CD4-positive, alpha-beta T cell (primary cell): Measurements from ENCODE around the gene PRMT7. TPM values are rescaled to one million over a fixed set of nuclear protein-coding genes. Genes with fewer than 3 reads are reported as not detected.

ENCODE experiments used
- ATAC-seq: fragments of 200-7000 bp; cut with Tn5 transposase; one replicate; pipeline ENCODE4 v1.10.0; 2022; ENCODE audit warnings: mild to moderate bottlenecking; ENCODE audit not compliant: poor library complexity
- CTCF ChIA-PET: fragments of 350-600 bp; sonication (Branson Sonifier 250); formaldehyde crosslinking; loops from one replicate; lab custom pipeline; 2021; ENCODE audit warnings: antibody characterized with exemption, inconsistent platforms; lab: Charles Lee
- POLR2A ChIA-PET: fragments of 350-600 bp; sonication (Branson Sonifier 250); formaldehyde crosslinking; loops from one replicate; lab custom pipeline; 2021; ENCODE audit warnings: antibody characterized with exemption, inconsistent platforms; lab: Charles Lee
- DNase-seq, 14 experiments: peaks; one replicate each; pipeline ENCODE4 v3.0.0-alpha.2; 2013 to 2020; ENCODE audit warnings: mixed read lengths in 2 of 14
- H3K27ac ChIP-seq, 2 donors: one replicate each; pipeline versions ENCODE4 v1.5.1 to v1.7.0; 2013; ENCODE audit warnings: low read length in 2 of 2, low read depth in 1 of 2, mild to moderate bottlenecking in 1 of 2
- H3K27me3 ChIP-seq, 2 experiments: 1 replicate in 1 of 2; 2 replicates in 1 of 2; pipeline versions ENCODE4 v1.6.1 to v1.7.0; 2013; ENCODE audit warnings: low read length in 2 of 2, control low read depth in 1 of 2, mild to moderate bottlenecking in 1 of 2, moderate library complexity in 1 of 2; ENCODE audit not compliant: insufficient read depth in 2 of 2, control insufficient read depth in 1 of 2
- H3K36me3 ChIP-seq: one replicate; pipeline ENCODE4 v1.6.1; 2013; ENCODE audit warnings: low read length, control low read depth; ENCODE audit not compliant: insufficient read depth
- H3K4me1 ChIP-seq: one replicate; pipeline ENCODE4 v1.6.1; 2013; ENCODE audit warnings: low read length, control low read depth; ENCODE audit not compliant: insufficient read depth
- H3K4me3 ChIP-seq: one replicate; pipeline ENCODE4 v1.5.1; 2013; ENCODE audit warnings: mild to moderate bottlenecking, low read length, moderate library complexity
- H3K9me3 ChIP-seq, 2 experiments: 1 replicate in 1 of 2; 2 replicates in 1 of 2; pipeline versions ENCODE4 v1.6.1 to v1.7.0; 2013; ENCODE audit warnings: low read length in 2 of 2, mild to moderate bottlenecking in 2 of 2, control low read depth in 1 of 2, moderate library complexity in 1 of 2; ENCODE audit not compliant: control insufficient read depth in 1 of 2, insufficient read depth in 1 of 2
- H3K27ac Mint-ChIP-seq: one replicate; pipeline ENCODE4 v1.8.0; 2020; ENCODE audit warnings: mixed read lengths
- H3K27me3 Mint-ChIP-seq: one replicate; pipeline ENCODE4 v1.8.0; 2021; ENCODE audit warnings: mixed read lengths
- H3K36me3 Mint-ChIP-seq: one replicate; pipeline ENCODE4 v1.8.0; 2021; ENCODE audit warnings: low read depth, mixed read lengths
- H3K4me1 Mint-ChIP-seq: one replicate; pipeline ENCODE4 v1.8.0; 2021; ENCODE audit warnings: low read depth, mixed read lengths
- H3K4me3 Mint-ChIP-seq: one replicate; pipeline ENCODE4 v1.8.0; 2020; ENCODE audit warnings: mild to moderate bottlenecking, mixed read lengths
- H3K9me3 Mint-ChIP-seq: one replicate; pipeline ENCODE4 v1.8.0; 2020; ENCODE audit warnings: mixed read lengths
- CTCF ChIP-seq: fragments of 200-600 bp; IDR thresholded peaks from one replicate; pipeline ENCODE4 v1.8.0; 2022; ENCODE audit warnings: antibody characterized with exemption, mild to moderate bottlenecking
- intact Hi-C, 2 experiments: fragments of 100-400 bp; cut with DNase I in 1 of 2; cut with micrococcal nuclease in 1 of 2; formaldehyde crosslinking; loops; one replicate each; pipeline versions ENCODE4 v1.15.1 to v1.9.0; 2023 to 2025; cut with DNase I, micrococcal nuclease
- total RNA-seq, 174 experiments: library from RNA in 2 of 174; stranded (reverse) in 2 of 174; gene quantifications; one replicate each; pipeline ENCODE4 v1.2.3 and lab custom pipeline; 2021 to 2026

The PRMT7 gene
- total RNA-seq, 2 experiments from 2014 or later = 46.3 to 51.0 TPM

- H3K36me3 Mint-ChIP-seq = no peaks in the 10 kb centered on the region
- peaks cover 14% of the 10 kb centered on the region for H3K4me1 Mint-ChIP-seq
- Histone ChIP-seq H3K9me3 (no peaks in the 10 kb centered on the region), H3K4me3 (no peak overlapping the region), H3K36me3 (no peaks in the 10 kb centered on the region), H3K4me1 (peaks cover 26% of the 10 kb centered on the region), H3K27me3 (no peaks in the 10 kb centered on the region), H3K27ac (no peak overlapping the region)
- POLR2A ChIA-PET = interaction anchor here (2.5 to 3.0 kb wide), 2 partner anchors 22 to 115 kb away, joined by 15 to 21 read pairs; no protein-coding TSS in a partner anchor
- intact Hi-C loops = loop anchor here (1.0 to 5.0 kb wide), 3 partner anchors 51 to 114 kb away; partner anchors contain the start of gene SMPD3 (in 2 of the 2)
- H3K27ac Mint-ChIP-seq = no peak overlapping the region
- DNase-seq (no peak), ATAC-seq (no peak)
- no peak for TF ChIP-seq CTCF
- H3K4me3 Mint-ChIP-seq = no peak overlapping the region
- CTCF ChIA-PET = interaction anchor here (1.1 to 8.9 kb wide), 6 partner anchors 11 to 125 kb away, joined by 3 to 77 read pairs (median 7); partner anchors contain the start of gene SMPD3
- no peaks in the 10 kb centered on the region for H3K27me3 Mint-ChIP-seq
- no peaks in the 10 kb centered on the region for H3K9me3 Mint-ChIP-seq
These were observed 85.0 kb downstream of the PRMT7 start for GRCh38 chr16:68395815-68396214.

GRCh38 chr16:68396481-68396880 lies 85.7 kb downstream of the PRMT7 start:
- peak; percentile 67 for ATAC-seq
- no peaks in the 10 kb centered on the region for H3K27me3 ChIP-seq
- DNase-seq = peak; percentile 40 to 79 (median 54)
- no peaks in the 10 kb centered on the region for H3K36me3 ChIP-seq
- ChIA-PET CTCF (interaction anchor here (0.6 to 8.9 kb wide), 9 partner anchors 10 to 1367 kb away, joined by 3 to 77 read pairs (median 5); partner anchors contain the start of gene SMPD3), POLR2A (interaction anchor here (1.1 to 3.0 kb wide), 3 partner anchors 21 to 124 kb away, joined by 5 to 21 read pairs (median 15); no protein-coding TSS in a partner anchor)
- H3K27me3 Mint-ChIP-seq = no peaks in the 10 kb centered on the region
- H3K27ac ChIP-seq = no peak overlapping the region
- no peaks in the 10 kb centered on the region for H3K9me3 ChIP-seq
- H3K4me1 Mint-ChIP-seq = peaks cover 20% of the 10 kb centered on the region
- H3K36me3 Mint-ChIP-seq = no peaks in the 10 kb centered on the region
- no peak overlapping the region for H3K27ac Mint-ChIP-seq
- TF ChIP-seq CTCF = peak; percentile 83
- peaks cover 32% of the 10 kb centered on the region for H3K4me1 ChIP-seq
- no peak overlapping the region for H3K4me3 ChIP-seq
- H3K4me3 Mint-ChIP-seq = no peak overlapping the region
- H3K9me3 Mint-ChIP-seq = no peaks in the 10 kb centered on the region
- intact Hi-C loops = loop anchor here (1.0 to 5.0 kb wide), 3 partner anchors 51 to 114 kb away; partner anchors contain the start of gene SMPD3 (in 2 of the 2)

GRCh38 chr16:68397710-68398201 lies 86.9 kb downstream of the PRMT7 start:
- intact Hi-C loops = loop anchor here (2.0 to 5.0 kb wide), 2 partner anchors 50 to 51 kb away; partner anchors contain the start of gene SMPD3 (in 2 of the 2)
- no peak for TF ChIP-seq CTCF
- Mint-ChIP-seq H3K9me3 (no peaks in the 10 kb centered on the region), H3K27me3 (no peaks in the 10 kb centered on the region), H3K4me1 (peaks cover 32% of the 10 kb centered on the region), H3K4me3 (no peak overlapping the region), H3K27ac (no peak overlapping the region), H3K36me3 (no peaks in the 10 kb centered on the region)
- ChIA-PET POLR2A (interaction anchor here (2.5 to 3.6 kb wide), 3 partner anchors 20 to 113 kb away, joined by 15 to 26 read pairs (median 21); no protein-coding TSS in a partner anchor), CTCF (interaction anchor here (0.5 to 8.9 kb wide), 3 partner anchors 29 to 123 kb away, joined by 3 to 77 read pairs (median 9); no protein-coding TSS in a partner anchor)
- H3K4me3 ChIP-seq = no peak overlapping the region
- H3K9me3 ChIP-seq = no peaks in the 10 kb centered on the region
- no peak overlapping the region for H3K27ac ChIP-seq
- DNase-seq (no peak), ATAC-seq (no peak)
- no peaks in the 10 kb centered on the region for H3K27me3 ChIP-seq
- H3K4me1 ChIP-seq = peaks cover 36% of the 10 kb centered on the region
- no peaks in the 10 kb centered on the region for H3K36me3 ChIP-seq
